Testis (tissue), 3 donors: ENCODE measurements around the gene GSTM4. TPM values are rescaled to one million over a fixed set of nuclear protein-coding genes. Genes with fewer than 3 reads are reported as not detected.
"Not testable (repeated sequence)": the region's sequence is repeated elsewhere in the genome, so short reads cannot be mapped to it uniquely, and the experiment has no call there.

Source experiments
- DNase-seq: peaks from one replicate; pipeline ENCODE4 v3.0.0-alpha.2; 2019
- H3K27ac ChIP-seq, 2 donors: fragments of 200-600 bp; sonication (generic); one replicate each; pipeline ENCODE4 v1.5.1; 2019
- H3K27me3 ChIP-seq: fragments of 200-600 bp; sonication (generic); one replicate; pipeline ENCODE4 v1.5.1; 2019
- H3K36me3 ChIP-seq: fragments of 200-600 bp; sonication (generic); one replicate; pipeline ENCODE4 v1.5.1; 2017; ENCODE audit warnings: low read depth; ENCODE audit errors: missing control alignments
- H3K4me1 ChIP-seq: fragments of 200-600 bp; sonication (generic); one replicate; pipeline ENCODE4 v1.5.1; 2019
- H3K4me3 ChIP-seq, 2 donors: fragments of 200-600 bp; sonication (generic); one replicate each; pipeline ENCODE4 v1.5.1; 2017 to 2019
- H3K9me3 ChIP-seq: fragments of 200-600 bp; sonication (generic); one replicate; pipeline ENCODE4 v1.5.1; 2017
- CTCF ChIP-seq, 3 experiments: fragments of 450-650 bp in 2 of 3; fragments of 200-600 bp in 1 of 3; sonication (generic) in 1 of 3; IDR thresholded peaks; one replicate each; pipeline ENCODE4 v1.5.1; 2016 to 2019; ENCODE audit warnings: antibody characterized with exemption in 3 of 3, mild to moderate bottlenecking in 2 of 3, moderate library complexity in 1 of 3
- POLR2A ChIP-seq: fragments of 450-650 bp; IDR thresholded peaks from one replicate; pipeline ENCODE4 v1.6.1; 2017; ENCODE audit warnings: antibody characterized with exemption, mild to moderate bottlenecking, moderate library complexity
- WGBS, 2 donors: methylation state at CpG; one replicate each; pipeline ENCODE4 v1.1.5; 2018; 5-methylcytosine and 5-hydroxymethylcytosine counted together
- intact Hi-C: fragments of 100-400 bp; cut with DNase I; formaldehyde crosslinking; loops from one replicate; pipeline ENCODE4 v1.15.1; 2023; ENCODE audit warnings: low total_unique reads
- polyA plus RNA-seq: library from polyadenylated mRNA; stranded (reverse); fragments of 350-450 nt; fragmentation: Illumina TruSeq; extraction: RNeasy Lipid Tissue Mini Kit (QIAGEN cat#74804); gene quantifications from one replicate; pipeline ENCODE4 v1.2.3, GENCODE V29; 2014; ENCODE audit warnings: low read depth, low replicate concordance; ENCODE audit not compliant: insufficient read depth
- total RNA-seq, 2 donors: library from RNA; depleted of rRNA; stranded (reverse); fragments of >200 nt; gene quantifications; one replicate each; pipeline ENCODE4 v1.2.3, GENCODE V29; 2016

Gene GSTM4
- total and polyA plus RNA-seq, 3 donors from 2014 or later: 42.0 to 61.8 (median 58.6) TPM

GRCh38 chr1:109697066-109697465, 41.2 kb downstream of the GSTM4 start:
- no CpG with 5 or more reads among the region's 4 CpGs for WGBS, 2 donors
- intact Hi-C loops: no loop called here
- no peak for TF ChIP-seq CTCF (IDR thresholded peaks at IDR 0.05)
- TF ChIP-seq POLR2A: no peak
- no peak for DNase-seq
- H3K4me1 ChIP-seq: no peaks in the 10 kb centered on the region
- no peak overlapping the region for H3K4me3 ChIP-seq
- no peaks in the 10 kb centered on the region for H3K9me3 ChIP-seq
- H3K27ac ChIP-seq: no peak overlapping the region
- no peaks in the 10 kb centered on the region for H3K36me3 ChIP-seq
- H3K27me3 ChIP-seq: no peaks in the 10 kb centered on the region

- H3K4me1 ChIP-seq, H3K4me3 ChIP-seq, H3K9me3 ChIP-seq, H3K27me3 ChIP-seq, H3K27ac ChIP-seq, DNase-seq, intact Hi-C loops, H3K36me3 ChIP-seq: not testable (repeated sequence)
- WGBS, 2 donors: no CpG with 5 or more reads among the region's 4 CpGs
Measured at GRCh38 chr1:109697861-109698260, 42.0 kb downstream of the GSTM4 start.

DNA sequence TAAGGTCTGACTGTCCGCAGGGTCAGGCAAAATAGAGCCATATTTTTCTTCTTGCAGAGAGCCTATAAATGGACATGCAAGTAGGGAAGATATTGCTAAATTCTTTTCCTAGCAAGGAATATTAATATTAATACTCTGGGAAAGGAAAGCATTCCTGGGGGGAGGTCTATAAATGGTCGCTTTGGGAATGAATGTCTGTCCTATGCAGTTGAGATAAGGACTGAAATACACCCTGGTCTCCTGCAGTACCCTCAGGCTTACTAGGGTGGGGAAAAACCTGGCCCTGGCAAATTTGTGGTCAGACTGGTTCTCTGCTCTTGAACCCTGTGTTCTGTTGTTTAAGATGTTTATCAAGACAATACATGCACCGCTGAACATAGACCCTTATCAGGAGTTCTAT, 47.0 kb downstream of the GSTM4 start:
- not testable (repeated sequence) for H3K36me3 ChIP-seq
- 87 to 91% methylated on average over 3 of the region's 3 CpGs for WGBS, 2 donors

GRCh38 chr1:109704173-109704572, 48.3 kb downstream of the GSTM4 start:
- no peak for DNase-seq
- Histone ChIP-seq H3K27me3 (no peaks in the 10 kb centered on the region), H3K9me3 (no peaks in the 10 kb centered on the region), H3K4me3 (no peak overlapping the region), H3K27ac (no peak overlapping the region), H3K36me3 (no peaks in the 10 kb centered on the region), H3K4me1 (no peaks in the 10 kb centered on the region)
- 66 to 76% methylated on average over 8 of the region's 8 CpGs for WGBS, 2 donors
- no peak for TF ChIP-seq CTCF (IDR thresholded peaks at IDR 0.05)
- TF ChIP-seq POLR2A: no peak
- intact Hi-C loops: no loop called here

More for the DNA sequence above, 47.0 kb downstream of the GSTM4 start:
- DNase-seq, intact Hi-C loops, H3K4me1 ChIP-seq, H3K4me3 ChIP-seq, H3K27me3 ChIP-seq, H3K27ac ChIP-seq, H3K9me3 ChIP-seq: not testable (repeated sequence)

GRCh38 chr1:109705411-109705810, 49.5 kb downstream of the GSTM4 start:
- Histone ChIP-seq H3K4me1 (no peaks in the 10 kb centered on the region), H3K27me3 (no peaks in the 10 kb centered on the region), H3K4me3 (no peak overlapping the region), H3K9me3 (no peaks in the 10 kb centered on the region), H3K36me3 (no peaks in the 10 kb centered on the region), H3K27ac (no peak overlapping the region)
- 90 to 91% methylated on average over 4 of the region's 4 CpGs for WGBS, 2 donors
- no peak for DNase-seq
- TF ChIP-seq POLR2A (no peak), CTCF (IDR thresholded peaks at IDR 0.05) (no peak)
- intact Hi-C loops: no loop called here

GRCh38 chr1:109708949-109709348, 53.0 kb downstream of the GSTM4 start:
- intact Hi-C loops, H3K9me3 ChIP-seq, H3K36me3 ChIP-seq, H3K27ac ChIP-seq, DNase-seq, H3K4me1 ChIP-seq, H3K27me3 ChIP-seq, H3K4me3 ChIP-seq: not testable (repeated sequence)
- 67 to 73% methylated on average over 4 of the region's 4 CpGs for WGBS, 2 donors

GRCh38 chr1:109709822-109710221, 53.9 kb downstream of the GSTM4 start:
- H3K4me3 ChIP-seq, DNase-seq, intact Hi-C loops, H3K27me3 ChIP-seq, H3K36me3 ChIP-seq, H3K4me1 ChIP-seq, H3K27ac ChIP-seq, H3K9me3 ChIP-seq: not testable (repeated sequence)

Other genes starting within 250 kb of the GSTM4 start
- 10 to 100 TPM; 30.9 to 56.9 TPM for gene PSMA5, start 229.7 kb upstream of the GSTM4 start, total RNA-seq
- 72.0 TPM for gene PSMA5, start 229.7 kb upstream of the GSTM4 start, polyA plus RNA-seq
- 10 to 100 TPM; 46.1 to 67.5 TPM for gene SYPL2, start 189.6 kb upstream of the GSTM4 start, total RNA-seq
- 29.7 TPM for gene SYPL2, start 189.6 kb upstream of the GSTM4 start, polyA plus RNA-seq
- gene ATXN7L2, start 172.2 kb upstream of the GSTM4 start, total RNA-seq: 10 to 100 TPM; 40.9 to 55.2 TPM
- 28.7 TPM for gene ATXN7L2, start 172.2 kb upstream of the GSTM4 start, polyA plus RNA-seq
- 10 to 100 TPM in 1 of 2 donors, 1 to 10 TPM in 1; 8.0 to 11.5 TPM for gene CYB561D1, start 162.0 kb upstream of the GSTM4 start, total RNA-seq
- 8.0 TPM for gene CYB561D1, start 162.0 kb upstream of the GSTM4 start, polyA plus RNA-seq
- 1 to 10 TPM; 5.1 to 6.0 TPM for gene AMIGO1, start 146.4 kb upstream of the GSTM4 start, total RNA-seq
- 6.7 TPM for gene AMIGO1, start 146.4 kb upstream of the GSTM4 start, polyA plus RNA-seq
- 1 to 10 TPM; 2.5 to 4.1 TPM for gene GPR61, start 116.2 kb upstream of the GSTM4 start, total RNA-seq
- 0.91 TPM for gene GPR61, start 116.2 kb upstream of the GSTM4 start, polyA plus RNA-seq
- gene GNAI3, start 107.5 kb upstream of the GSTM4 start, total RNA-seq: 1 to 10 TPM; 5.8 to 5.9 TPM
- 5.7 TPM for gene GNAI3, start 107.5 kb upstream of the GSTM4 start, polyA plus RNA-seq
- 1 to 10 TPM; 2.8 to 3.0 TPM for gene GNAT2, start 36.5 kb upstream of the GSTM4 start, total RNA-seq
- 4.1 TPM for gene GNAT2, start 36.5 kb upstream of the GSTM4 start, polyA plus RNA-seq
- gene AMPD2, start 36.3 kb upstream of the GSTM4 start, total RNA-seq: 10 to 100 TPM; 54.4 to 54.5 TPM
- 35.0 TPM for gene AMPD2, start 36.3 kb upstream of the GSTM4 start, polyA plus RNA-seq
- 100 to 1,000 TPM in 1 of 2 donors, 10 to 100 TPM in 1; 83.2 to 131 TPM for gene GSTM2, start 12.0 kb downstream of the GSTM4 start, total RNA-seq
- gene GSTM2, start 12.0 kb downstream of the GSTM4 start, polyA plus RNA-seq: 68.0 TPM
- not detected for gene GSTM1, start 31.7 kb downstream of the GSTM4 start, total RNA-seq
- not detected for gene GSTM1, start 31.7 kb downstream of the GSTM4 start, polyA plus RNA-seq
- gene GSTM5, start 56.2 kb downstream of the GSTM4 start, total RNA-seq: 1 to 10 TPM; 5.5 to 6.5 TPM
- 10.6 TPM for gene GSTM5, start 56.2 kb downstream of the GSTM4 start, polyA plus RNA-seq
- gene GSTM3, start 84.9 kb downstream of the GSTM4 start, total RNA-seq: 100 to 1,000 TPM; 748 to 769 TPM
- gene GSTM3, start 84.9 kb downstream of the GSTM4 start, polyA plus RNA-seq: 1,464 TPM
- 1 to 10 TPM; 3.3 to 7.2 TPM for gene EPS8L3, start 107.8 kb downstream of the GSTM4 start, total RNA-seq
- 7.7 TPM for gene EPS8L3, start 107.8 kb downstream of the GSTM4 start, polyA plus RNA-seq